ENCODE data around the gene TTC22.

The TTC22 gene

GRCh38 chr1:54833121-54833520 is 32.0 kb upstream of the TTC22 start:
- no peak for DNase-seq

- no peak for DNase-seq
Observed at GRCh38 chr1:54826226-54826816, 25.2 kb upstream of the TTC22 start.

GRCh38 chr1:54825696-54826095 is 24.6 kb upstream of the TTC22 start:
- DNase-seq: no peak

GRCh38 chr1:54823670-54824069 is 22.5 kb upstream of the TTC22 start:
- no peak for DNase-seq

DNA sequence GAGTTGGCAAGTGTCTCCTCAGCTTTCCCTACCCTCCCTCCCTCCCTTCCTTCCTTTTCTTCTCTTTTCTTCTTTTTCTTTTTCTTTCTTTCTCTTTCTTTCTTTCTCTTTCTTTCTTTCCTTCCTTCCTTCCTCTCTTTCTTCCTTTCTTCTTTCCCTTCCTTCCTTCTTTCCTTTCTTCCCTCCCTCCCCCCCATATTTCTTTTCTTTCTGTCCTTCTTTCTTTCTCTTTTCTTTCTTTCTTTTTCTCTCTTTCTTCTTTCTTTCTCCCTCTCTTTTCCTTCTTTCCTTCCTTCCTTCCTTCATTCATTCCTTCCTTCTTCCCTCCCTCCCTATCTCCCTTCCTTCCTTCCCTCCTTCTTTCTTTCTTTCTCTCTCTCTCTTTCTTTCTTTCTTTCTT is 18.6 kb upstream of the TTC22 start:
- DNase-seq: no peak

- no peak for DNase-seq
Observed at GRCh38 chr1:54819195-54819536, 18.0 kb upstream of the TTC22 start.

GRCh38 chr1:54818461-54819194 is 17.5 kb upstream of the TTC22 start:
- DNase-seq: no peak

GRCh38 chr1:54816951-54817350 is 15.8 kb upstream of the TTC22 start:
- no peak for DNase-seq

- DNase-seq: no peak
Observed at GRCh38 chr1:54816130-54816529, 15.0 kb upstream of the TTC22 start.

DNA sequence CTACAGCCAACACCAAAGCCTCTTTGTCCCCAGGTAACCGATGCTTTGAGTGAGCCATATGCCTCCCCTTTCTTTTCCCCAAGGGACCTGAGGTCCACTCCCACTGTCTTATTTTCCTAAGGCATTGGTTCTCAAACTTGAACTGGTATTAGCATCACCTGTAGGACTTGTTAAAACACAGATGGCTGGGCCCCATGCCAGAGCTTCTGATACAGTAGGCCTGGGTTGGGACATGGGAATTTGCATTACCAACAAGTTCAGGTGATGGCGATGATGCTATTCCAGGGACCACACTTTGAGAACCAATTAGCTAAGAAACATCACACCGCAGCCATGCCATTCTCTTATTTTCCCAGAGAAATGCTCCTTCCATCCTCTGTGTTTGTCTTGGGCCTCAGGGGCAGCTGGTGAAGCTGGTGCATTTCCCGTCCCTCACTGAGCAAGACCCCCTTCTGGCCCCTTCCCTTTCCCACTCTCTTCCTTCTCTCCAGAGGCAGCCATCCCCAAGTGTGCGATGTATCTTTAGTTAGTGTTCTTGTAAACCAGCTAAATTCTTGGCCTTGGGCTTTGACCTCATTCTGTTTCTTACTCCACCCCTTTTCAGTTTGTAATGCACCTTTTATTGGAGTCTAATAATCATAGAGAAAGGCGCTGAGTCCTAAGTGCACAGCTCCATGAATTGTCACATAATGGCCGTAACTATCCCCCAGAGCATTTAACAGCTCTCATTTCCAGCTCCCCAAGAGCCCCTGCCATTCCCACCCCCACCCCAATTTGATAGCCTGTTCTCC is 14.2 kb upstream of the TTC22 start:
- DNase-seq: no peak

- no peak for DNase-seq
Observed at GRCh38 chr1:54814571-54814970, 13.4 kb upstream of the TTC22 start.

GRCh38 chr1:54814126-54814498 is 13.0 kb upstream of the TTC22 start:
- no peak for DNase-seq

GRCh38 chr1:54813485-54814125 is 12.5 kb upstream of the TTC22 start:
- DNase-seq: no peak

- no peak for DNase-seq
Observed at GRCh38 chr1:54812801-54813484, 11.8 kb upstream of the TTC22 start.

GRCh38 chr1:54811739-54812655 is 10.9 kb upstream of the TTC22 start:
- DNase-seq: no peak

- no peak for DNase-seq
Observed at GRCh38 chr1:54811066-54811465, 9.9 kb upstream of the TTC22 start.

- peak; percentile 78 for DNase-seq
Observed at GRCh38 chr1:54810153-54810942, 9.2 kb upstream of the TTC22 start.

- no peak for DNase-seq
Observed at GRCh38 chr1:54809496-54810074, 8.5 kb upstream of the TTC22 start.

GRCh38 chr1:54808443-54809207 is 7.5 kb upstream of the TTC22 start:
- DNase-seq: no peak

- no peak for DNase-seq
Observed at GRCh38 chr1:54807756-54808155, 6.6 kb upstream of the TTC22 start.

Measured in NCI-H510A treated with DMSO at 0.1 percent for 48 hours (cell line).